Breast epithelium (tissue), 4 donors: ENCODE measurements around the gene EYA3. TPM values are rescaled to one million over a fixed set of nuclear protein-coding genes. Genes with fewer than 3 reads are reported as not detected.

Experiments used
- DNase-seq, 2 donors: peaks; one replicate each; pipeline ENCODE4 v3.0.0-alpha.2; 2019; ENCODE audit warnings: low spot score in 2 of 2
- H3K27ac ChIP-seq, 2 donors: fragments of 200-600 bp; sonication (generic) in 1 of 2; one replicate each; pipeline ENCODE4 v1.5.1; 2016 to 2019; ENCODE audit warnings: mild to moderate bottlenecking in 1 of 2
- H3K27me3 ChIP-seq, 2 donors: fragments of 200-600 bp; sonication (generic) in 1 of 2; one replicate each; pipeline versions ENCODE4 v1.5.1 to v1.6.0; 2017 to 2019; ENCODE audit warnings: control low read depth in 1 of 2, mild to moderate bottlenecking in 1 of 2
- H3K36me3 ChIP-seq: fragments of 200-600 bp; one replicate; pipeline ENCODE4 v1.5.1; 2019
- H3K4me1 ChIP-seq, 2 donors: fragments of 200-600 bp; sonication (generic); one replicate each; pipeline ENCODE4 v1.5.1; 2016 to 2019; ENCODE audit warnings: control low read depth in 1 of 2
- H3K4me3 ChIP-seq, 3 donors: fragments of 200-600 bp; sonication (generic); 1 replicate in 2 of 3; 2 replicates in 1 of 3; pipeline ENCODE4 v1.5.1; 2016 to 2019; ENCODE audit warnings: mild to moderate bottlenecking in 3 of 3, moderate library complexity in 2 of 3
- H3K9me3 ChIP-seq, 2 donors: fragments of 200-600 bp; sonication (generic) in 1 of 2; one replicate each; pipeline ENCODE4 v1.5.1; 2016 to 2019; ENCODE audit warnings: control low read depth in 1 of 2
- CTCF ChIP-seq, 3 donors: fragments of 450-650 bp; IDR thresholded peaks; one replicate each; pipeline ENCODE4 v1.5.1; 2016 to 2017; ENCODE audit warnings: antibody characterized with exemption in 3 of 3, mild to moderate bottlenecking in 3 of 3, moderate library complexity in 3 of 3
- POLR2A ChIP-seq: fragments of 450-650 bp; IDR thresholded peaks from one replicate; pipeline ENCODE4 v1.6.1; 2016; ENCODE audit warnings: antibody characterized with exemption, mild to moderate bottlenecking, moderate library complexity
- POLR2AphosphoS5 ChIP-seq, 3 donors: sonication (generic); formaldehyde crosslinking; IDR thresholded peaks; one replicate each; pipeline ENCODE4 v1.6.1; 2017; ENCODE audit warnings: antibody characterized with exemption in 3 of 3
- intact Hi-C: fragments of 100-400 bp; cut with DNase I; formaldehyde crosslinking; loops from one replicate; pipeline ENCODE4 v1.15.1; 2023; ENCODE audit warnings: low total_unique reads
- total RNA-seq, 3 donors: library from RNA; depleted of rRNA; stranded (reverse); fragments of >200 nt; gene quantifications; one replicate each; pipeline ENCODE4 v1.1.0, GENCODE V29; 2016

Gene EYA3
- total RNA-seq, 3 donors from 2014 or later = 12.2 to 22.6 (median 18.1) TPM

GRCh38 chr1:28028873-28029654, 59.3 kb downstream of the EYA3 start:
- H3K9me3 ChIP-seq = no peaks in the 10 kb centered on the region
- TF ChIP-seq POLR2A = no peak
- no peak for TF ChIP-seq CTCF (IDR thresholded peaks at IDR 0.05)
- TF ChIP-seq POLR2AphosphoS5 (IDR thresholded peaks at IDR 0.05) = no peak
- H3K4me3 ChIP-seq = no peak overlapping the region
- H3K36me3 ChIP-seq = no peaks in the 10 kb centered on the region
- H3K27ac ChIP-seq = no peak overlapping the region
- no peak for DNase-seq
- intact Hi-C loops = no loop called here
- H3K4me1 ChIP-seq = no peaks in the 10 kb centered on the region
- H3K27me3 ChIP-seq = no peaks in the 10 kb centered on the region

- TF ChIP-seq POLR2A = no peak
- no peak for TF ChIP-seq POLR2AphosphoS5 (IDR thresholded peaks at IDR 0.05)
- no peak for TF ChIP-seq CTCF (IDR thresholded peaks at IDR 0.05)
- intact Hi-C loops = no loop called here
Measured at GRCh38 chr1:28027660-28028059, 60.8 kb downstream of the EYA3 start.

GRCh38 chr1:28027238-28027637, 61.2 kb downstream of the EYA3 start:
- intact Hi-C loops = no loop called here
- no peaks in the 10 kb centered on the region for H3K4me1 ChIP-seq
- no peaks in the 10 kb centered on the region for H3K9me3 ChIP-seq
- TF ChIP-seq CTCF (IDR thresholded peaks at IDR 0.05) = no peak
- no peak for TF ChIP-seq POLR2AphosphoS5 (IDR thresholded peaks at IDR 0.05)
- no peak for TF ChIP-seq POLR2A
- no peak overlapping the region for H3K27ac ChIP-seq
- no peak overlapping the region for H3K4me3 ChIP-seq
- no peaks in the 10 kb centered on the region for H3K36me3 ChIP-seq
- H3K27me3 ChIP-seq = no peaks in the 10 kb centered on the region
- DNase-seq = no peak

More at GRCh38 chr1:28027660-28028059, 60.8 kb downstream of the EYA3 start:
- Histone ChIP-seq H3K36me3 (no peaks in the 10 kb centered on the region), H3K4me3 (no peak overlapping the region), H3K4me1 (no peaks in the 10 kb centered on the region), H3K27ac (no peak overlapping the region), H3K27me3 (no peaks in the 10 kb centered on the region), H3K9me3 (no peaks in the 10 kb centered on the region)
- DNase-seq = no peak

- Histone ChIP-seq H3K36me3 (no peaks in the 10 kb centered on the region), H3K9me3 (no peaks in the 10 kb centered on the region), H3K27ac (no peak overlapping the region), H3K27me3 (no peaks in the 10 kb centered on the region), H3K4me1 (no peaks in the 10 kb centered on the region), H3K4me3 (no peak overlapping the region)
- DNase-seq = no peak
- TF ChIP-seq CTCF (IDR thresholded peaks at IDR 0.05) (no peak), POLR2AphosphoS5 (IDR thresholded peaks at IDR 0.05) (no peak), POLR2A (no peak)
- intact Hi-C loops = no loop called here
Measured at GRCh38 chr1:28026329-28026728, 62.1 kb downstream of the EYA3 start.

- Histone ChIP-seq H3K27ac (no peak overlapping the region), H3K36me3 (no peaks in the 10 kb centered on the region), H3K9me3 (no peaks in the 10 kb centered on the region), H3K27me3 (no peaks in the 10 kb centered on the region), H3K4me1 (no peaks in the 10 kb centered on the region), H3K4me3 (no peak overlapping the region)
- TF ChIP-seq POLR2AphosphoS5 (IDR thresholded peaks at IDR 0.05) (no peak), POLR2A (no peak), CTCF (IDR thresholded peaks at IDR 0.05) (no peak)
- intact Hi-C loops = no loop called here
- no peak for DNase-seq
Measured at GRCh38 chr1:28021064-28021463, 67.3 kb downstream of the EYA3 start.
